Measurements from ENCODE around the gene KAZN.

DNA sequence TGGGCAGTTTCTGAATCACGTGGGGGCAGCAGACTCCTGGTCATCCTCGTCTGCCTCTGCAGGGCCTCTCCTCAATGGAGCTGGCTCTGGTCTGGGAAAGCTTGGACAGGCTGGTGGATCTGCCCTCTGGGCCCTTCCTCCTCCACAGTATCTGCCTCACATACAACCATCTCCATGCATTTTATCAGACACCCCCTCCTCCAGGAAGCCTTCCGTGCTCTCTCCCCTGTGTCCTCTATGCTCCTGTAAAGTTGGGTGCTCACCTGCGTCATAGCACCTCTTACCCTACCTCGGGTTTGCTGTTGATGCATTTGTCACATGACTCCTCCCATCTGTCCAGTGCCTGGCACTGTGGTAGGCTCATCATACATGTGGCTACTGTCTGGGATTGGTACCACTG, 459.3 kb downstream of the KAZN start:
- TF ChIP-seq EZH2 (IDR thresholded peaks at IDR 0.05; ENCODE audit: borderline replicate concordance, low read length) (no peak), CTCF (IDR thresholded peaks at IDR 0.05; ENCODE audit: low read length) (no peak)
